C4-2B (cell line): ENCODE results near the gene KLF7.

Experiments
- H3K27ac ChIP-seq: fragments of 450-650 bp; 2 replicates; pipeline ENCODE4 v1.5.1; 2017
- ZFX ChIP-seq: fragments of 450-650 bp; IDR thresholded peaks from 2 replicates; pipeline ENCODE4 v1.6.1; 2017
- TF ChIP-seq, protein P1 (sequence below): fragments of 450-650 bp; conservative IDR thresholded peaks from 2 replicates; pipeline ENCODE4 v1.5.1; 2017; ENCODE audit warnings: mild to moderate bottlenecking

Gene KLF7

DNA sequence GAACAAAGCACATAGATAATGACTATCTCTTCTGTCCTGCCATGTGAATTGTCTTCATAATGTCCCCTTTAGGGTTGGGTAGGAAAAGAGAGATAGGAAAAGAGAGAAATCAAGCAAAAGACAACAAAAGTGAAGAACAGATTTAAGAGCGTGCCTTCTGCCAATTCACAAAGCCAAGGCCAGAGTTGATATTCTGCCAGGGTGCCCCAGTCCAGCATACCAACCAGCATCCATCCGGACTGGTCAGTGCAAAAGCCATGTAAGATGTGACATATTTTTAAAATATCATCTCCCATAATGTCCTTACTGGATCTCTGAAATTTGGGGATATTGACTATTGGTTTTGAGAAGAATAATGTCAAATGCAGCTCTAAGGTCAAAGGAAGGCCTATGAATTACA is 35.7 kb upstream of the KLF7 start:
- no peak overlapping the region for H3K27ac ChIP-seq
- TF ChIP-seq, protein P1, sequence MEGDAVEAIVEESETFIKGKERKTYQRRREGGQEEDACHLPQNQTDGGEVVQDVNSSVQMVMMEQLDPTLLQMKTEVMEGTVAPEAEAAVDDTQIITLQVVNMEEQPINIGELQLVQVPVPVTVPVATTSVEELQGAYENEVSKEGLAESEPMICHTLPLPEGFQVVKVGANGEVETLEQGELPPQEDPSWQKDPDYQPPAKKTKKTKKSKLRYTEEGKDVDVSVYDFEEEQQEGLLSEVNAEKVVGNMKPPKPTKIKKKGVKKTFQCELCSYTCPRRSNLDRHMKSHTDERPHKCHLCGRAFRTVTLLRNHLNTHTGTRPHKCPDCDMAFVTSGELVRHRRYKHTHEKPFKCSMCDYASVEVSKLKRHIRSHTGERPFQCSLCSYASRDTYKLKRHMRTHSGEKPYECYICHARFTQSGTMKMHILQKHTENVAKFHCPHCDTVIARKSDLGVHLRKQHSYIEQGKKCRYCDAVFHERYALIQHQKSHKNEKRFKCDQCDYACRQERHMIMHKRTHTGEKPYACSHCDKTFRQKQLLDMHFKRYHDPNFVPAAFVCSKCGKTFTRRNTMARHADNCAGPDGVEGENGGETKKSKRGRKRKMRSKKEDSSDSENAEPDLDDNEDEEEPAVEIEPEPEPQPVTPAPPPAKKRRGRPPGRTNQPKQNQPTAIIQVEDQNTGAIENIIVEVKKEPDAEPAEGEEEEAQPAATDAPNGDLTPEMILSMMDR = no peak

DNA sequence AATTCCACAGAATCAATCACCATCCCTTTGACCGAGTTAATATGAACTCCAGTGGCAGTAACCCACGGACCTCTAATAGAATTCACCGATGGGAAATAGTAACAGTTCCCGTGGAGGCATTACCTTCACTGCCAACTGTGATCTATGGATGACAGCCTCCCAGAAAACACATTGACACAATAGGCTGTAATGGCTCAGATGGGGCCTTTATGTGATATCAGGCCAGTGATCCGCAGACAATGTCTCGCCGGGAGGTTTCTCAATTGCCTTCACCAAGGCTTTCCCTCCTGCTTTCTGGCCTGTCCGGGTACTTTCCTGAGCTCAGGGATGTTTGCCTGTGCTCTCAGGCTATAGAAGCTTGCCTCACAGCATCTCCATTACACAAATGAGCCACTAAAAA is 34.4 kb upstream of the KLF7 start:
- no peak for TF ChIP-seq ZFX
- TF ChIP-seq, protein P1 = no peak
- no peak overlapping the region for H3K27ac ChIP-seq

DNA sequence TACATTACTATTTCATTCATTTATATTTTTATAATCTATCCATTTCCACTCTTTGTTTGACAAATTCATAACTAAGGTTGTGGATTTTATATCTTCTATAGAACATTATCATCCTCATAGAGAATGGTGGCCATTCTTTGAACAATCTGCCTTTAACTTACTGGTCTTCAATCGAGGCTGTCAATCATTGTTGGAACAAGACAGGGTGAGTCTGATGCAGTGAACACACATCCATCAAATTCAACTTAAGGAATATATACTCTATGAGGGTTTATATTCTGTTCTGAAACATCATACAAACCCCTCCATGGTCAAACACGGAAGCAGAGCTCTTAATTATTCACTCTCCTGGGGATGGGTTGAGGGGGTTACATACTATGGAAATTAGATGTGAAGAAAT is 28.3 kb upstream of the KLF7 start:
- H3K27ac ChIP-seq = no peak overlapping the region
- no peak for TF ChIP-seq ZFX
- TF ChIP-seq, protein P1 = no peak

DNA sequence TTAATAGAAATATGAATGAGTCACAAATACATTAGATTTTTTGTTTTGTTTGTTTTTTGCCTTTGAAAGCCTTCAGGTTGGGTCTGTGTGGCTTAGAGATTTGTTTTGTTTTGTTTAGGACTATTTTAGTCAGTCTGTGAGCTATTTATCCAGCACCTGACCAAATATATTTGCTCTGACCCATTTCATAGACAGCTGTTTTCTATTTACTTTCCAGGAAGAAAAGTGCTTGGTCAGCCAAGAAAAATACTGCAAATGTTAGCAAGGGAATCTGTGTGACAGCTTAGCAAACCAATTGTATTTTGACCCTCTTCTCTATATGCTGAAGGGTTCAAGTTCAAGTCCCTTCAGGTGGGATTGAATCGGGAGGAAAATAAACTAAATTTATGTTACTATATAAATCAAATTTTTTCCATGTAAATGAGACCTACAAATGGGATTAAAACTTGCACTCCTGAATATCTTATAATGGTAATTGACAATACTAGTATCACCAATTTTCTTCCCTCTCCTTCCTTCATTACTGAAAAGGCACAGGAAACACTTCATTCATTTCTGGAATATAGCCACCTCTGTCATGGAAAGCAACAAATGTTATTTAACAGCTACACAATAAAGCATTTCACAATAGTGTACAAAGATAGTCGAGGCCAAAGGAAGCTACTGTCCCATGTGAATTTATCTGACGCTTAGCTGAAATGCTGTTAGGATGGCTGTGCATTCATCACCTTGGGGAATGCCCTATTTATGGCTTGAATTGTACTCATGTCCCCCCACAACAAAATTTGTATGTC is 23.1 kb upstream of the KLF7 start:
- no peak overlapping the region for H3K27ac ChIP-seq
- TF ChIP-seq, protein P1 = no peak
- TF ChIP-seq ZFX = no peak

DNA sequence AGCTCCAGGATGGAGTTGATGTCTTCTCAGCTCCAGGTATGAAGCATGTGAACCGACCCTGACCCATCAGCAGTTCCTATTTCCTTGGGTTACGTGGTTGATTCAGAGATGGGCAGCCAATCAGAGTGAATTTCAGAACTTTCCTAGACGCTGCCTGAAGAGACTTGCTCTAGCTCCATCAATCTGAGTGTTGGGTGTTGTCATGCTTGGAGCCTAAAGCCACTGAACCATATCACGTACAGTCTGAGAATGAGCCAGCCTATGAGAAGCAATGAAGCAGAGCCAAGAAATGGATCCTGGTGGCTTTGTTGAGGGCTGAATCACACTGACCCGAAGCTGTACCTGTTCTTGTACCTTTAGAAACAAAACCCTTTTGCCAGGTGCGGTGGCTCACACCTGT is 19.6 kb upstream of the KLF7 start:
- TF ChIP-seq, protein P1 = no peak
- TF ChIP-seq ZFX = no peak
- no peak overlapping the region for H3K27ac ChIP-seq

DNA sequence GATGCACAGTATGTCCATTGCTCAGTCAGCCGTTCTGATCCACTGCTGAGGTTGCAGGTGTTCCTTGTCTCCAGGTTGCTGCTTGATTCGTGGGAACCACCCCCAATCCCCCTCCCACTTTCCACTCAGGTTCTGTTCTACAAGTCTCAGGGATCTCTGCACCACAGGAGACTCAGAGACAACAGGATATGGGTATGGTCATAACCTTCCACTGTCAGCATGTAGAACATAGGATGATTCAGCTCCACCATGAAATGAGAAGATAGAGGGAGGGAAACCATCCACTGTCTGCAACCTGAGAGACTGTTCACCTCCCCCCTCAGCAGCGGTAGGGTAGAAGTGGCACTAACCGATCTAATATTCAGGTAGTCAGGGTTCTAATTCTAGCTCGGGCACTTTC is 19.0 kb upstream of the KLF7 start:
- TF ChIP-seq, protein P1 = no peak
- no peak for TF ChIP-seq ZFX
- H3K27ac ChIP-seq = no peak overlapping the region

DNA sequence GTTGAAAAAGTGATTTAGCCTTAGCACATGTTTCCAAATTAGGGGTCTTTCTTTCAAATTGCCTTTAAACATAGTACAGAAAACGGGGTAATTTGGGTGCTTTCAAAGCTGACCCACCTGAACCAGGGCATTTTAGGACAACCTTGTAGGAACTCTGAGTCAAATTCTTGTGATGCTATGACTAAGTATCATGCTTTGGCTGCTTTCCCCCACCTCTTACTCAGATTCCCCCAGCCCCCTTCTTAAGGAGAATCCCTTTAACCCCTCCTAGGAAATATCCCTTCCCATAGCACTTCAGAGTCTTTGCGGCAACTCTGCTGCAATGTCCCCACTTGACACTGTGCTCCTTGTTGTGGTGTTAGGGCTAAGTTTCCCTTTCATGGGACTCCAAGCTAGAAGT is 18.6 kb upstream of the KLF7 start:
- no peak for TF ChIP-seq ZFX
- TF ChIP-seq, protein P1 = no peak
- H3K27ac ChIP-seq = no peak overlapping the region
